GM19023 (cell line): ENCODE data around the gene MSL3.

Experiments used
- ATAC-seq: cut with Tn5 transposase; IDR thresholded peaks from one replicate; pipeline ENCODE4 v1.9.1; 2021; ENCODE audit warnings: mild to moderate bottlenecking, moderate library complexity; ENCODE audit not compliant: unreplicated experiment

MSL3 gene

GRCh38 chrX:11757719-11758399, at the start of gene MSL3:
MSL3 (plus strand) TSS chrX:11758237; CDS start chrX:11758264, 27 bp downstream.
- ATAC-seq = peak; percentile 40

- ATAC-seq = no peak
These were observed 35.7 kb upstream of the MSL3 start for GRCh38 chrX:11722304-11722703.

- ATAC-seq = no peak
These were observed 33.7 kb upstream of the MSL3 start for GRCh38 chrX:11724122-11725017.

GRCh38 chrX:11725631-11726442, 32.2 kb upstream of the MSL3 start:
- no peak for ATAC-seq

- no peak for ATAC-seq
These were observed 29.5 kb upstream of the MSL3 start for GRCh38 chrX:11728556-11728955.

- no peak for ATAC-seq
These were observed 24.4 kb upstream of the MSL3 start for GRCh38 chrX:11733614-11734013.

GRCh38 chrX:11739776-11740175, 18.3 kb upstream of the MSL3 start:
- peak; percentile 51 for ATAC-seq

GRCh38 chrX:11740794-11741193, 17.2 kb upstream of the MSL3 start:
- ATAC-seq = no peak

- ATAC-seq = no peak
These were observed 16.5 kb upstream of the MSL3 start for GRCh38 chrX:11741574-11741973.

- ATAC-seq = no peak
These were observed 12.2 kb upstream of the MSL3 start for GRCh38 chrX:11745881-11746280.

GRCh38 chrX:11750046-11750445, 8.0 kb upstream of the MSL3 start:
- no peak for ATAC-seq

- no peak for ATAC-seq
These were observed 7.3 kb upstream of the MSL3 start for GRCh38 chrX:11750694-11751093.

GRCh38 chrX:11751261-11751660, 6.8 kb upstream of the MSL3 start:
- ATAC-seq = no peak

- no peak for ATAC-seq
These were observed 4.4 kb upstream of the MSL3 start for GRCh38 chrX:11753668-11754067.

GRCh38 chrX:11754958-11755645, 2.9 kb upstream of the MSL3 start:
- no peak for ATAC-seq

GRCh38 chrX:11755724-11756123, 2.3 kb upstream of the MSL3 start:
- no peak for ATAC-seq

- no peak for ATAC-seq
These were observed 1.4 kb upstream of the MSL3 start for GRCh38 chrX:11756354-11757318.

GRCh38 chrX:11757397-11757718, 679 bp upstream of the MSL3 start:
- peak; percentile 2 for ATAC-seq

GRCh38 chrX:11758400-11759171, 549 bp downstream of the MSL3 start:
- peak; percentile 40 for ATAC-seq
